Measurements from ENCODE around the gene SSPN. TPM values are rescaled to one million over a fixed set of nuclear protein-coding genes. Genes with fewer than 3 reads are reported as not detected.

The SSPN gene
- total RNA-seq, 1 donor from 2014 or later = 2.1 TPM

DNA sequence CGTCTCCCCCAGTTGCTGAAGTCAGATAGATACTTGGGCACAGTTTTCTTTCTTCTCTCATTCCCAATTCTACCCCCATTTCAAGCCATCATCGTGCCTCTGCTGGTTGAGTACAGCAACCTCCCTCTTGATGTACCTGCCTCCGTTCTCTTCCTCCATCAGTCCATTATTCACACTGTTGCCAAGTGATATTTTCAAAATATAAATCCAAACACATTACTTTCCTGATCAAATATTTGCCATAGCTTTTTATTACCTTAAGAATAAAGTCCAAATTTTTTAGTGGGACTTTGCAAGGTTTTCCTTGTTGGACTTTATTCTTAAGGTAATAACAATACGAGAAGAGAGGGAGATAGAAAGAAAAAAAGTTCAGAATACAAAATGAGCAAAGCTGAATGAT is 18.6 kb upstream of the SSPN start:
- peaks cover 17% of the 10 kb centered on the region for H3K4me1 Mint-ChIP-seq (ENCODE audit: low read depth)
- no peak for DNase-seq (ENCODE audit: low spot score, unreplicated experiment)
- H3K27me3 Mint-ChIP-seq = peaks cover 29% of the 10 kb centered on the region
- H3K4me3 Mint-ChIP-seq (ENCODE audit: low read depth) = no peak overlapping the region
- no peak for TF ChIP-seq CTCF (IDR thresholded peaks at IDR 0.05; ENCODE audit: unreplicated experiment)
- H3K27ac Mint-ChIP-seq = no peak overlapping the region
- H3K9me3 Mint-ChIP-seq (ENCODE audit: low read depth) = no peaks in the 10 kb centered on the region
- H3K36me3 Mint-ChIP-seq (ENCODE audit: insufficient read depth) = no peaks in the 10 kb centered on the region

- no peak for TF ChIP-seq CTCF (IDR thresholded peaks at IDR 0.05; ENCODE audit: unreplicated experiment)
- Mint-ChIP-seq H3K27ac (no peak overlapping the region), H3K4me3 (ENCODE audit: low read depth) (no peak overlapping the region), H3K27me3 (peaks cover 29% of the 10 kb centered on the region), H3K36me3 (ENCODE audit: insufficient read depth) (no peaks in the 10 kb centered on the region), H3K9me3 (ENCODE audit: low read depth) (no peaks in the 10 kb centered on the region), H3K4me1 (ENCODE audit: low read depth) (peaks cover 19% of the 10 kb centered on the region)
- DNase-seq (ENCODE audit: low spot score, unreplicated experiment) = no peak
These were observed 18.1 kb upstream of the SSPN start for GRCh38 chr12:26177283-26177682.

GRCh38 chr12:26179826-26180225 is 15.5 kb upstream of the SSPN start:
- no peak overlapping the region for H3K27ac Mint-ChIP-seq

DNA sequence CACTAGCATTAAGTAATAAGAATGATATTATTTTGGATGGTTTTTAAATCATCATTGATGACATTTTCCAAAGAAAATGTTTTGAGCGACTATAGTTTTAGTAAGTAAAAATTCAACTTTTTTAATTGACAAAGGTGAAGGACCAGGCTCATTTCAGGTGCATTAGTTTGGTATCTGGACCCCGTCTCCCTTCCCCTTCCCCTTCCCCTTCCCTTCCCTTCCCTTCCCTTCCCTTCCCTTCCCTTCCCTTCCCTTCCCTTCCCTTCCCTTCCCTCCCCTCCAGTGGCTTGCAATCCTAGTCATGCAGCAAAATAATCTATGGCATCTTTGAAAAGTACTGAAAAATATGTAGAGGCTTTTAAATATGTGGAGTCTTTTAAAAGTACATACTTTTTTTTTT is 13.0 kb upstream of the SSPN start:
- DNase-seq (ENCODE audit: low spot score, unreplicated experiment) = no peak
- Mint-ChIP-seq H3K27me3 (peaks cover 19% of the 10 kb centered on the region), H3K4me3 (ENCODE audit: low read depth) (no peak overlapping the region), H3K36me3 (ENCODE audit: insufficient read depth) (no peaks in the 10 kb centered on the region), H3K27ac (no peak overlapping the region), H3K4me1 (ENCODE audit: low read depth) (peaks cover 43% of the 10 kb centered on the region), H3K9me3 (ENCODE audit: low read depth) (no peaks in the 10 kb centered on the region)
- TF ChIP-seq CTCF (IDR thresholded peaks at IDR 0.05; ENCODE audit: unreplicated experiment) = no peak

More at GRCh38 chr12:26179826-26180225, 15.5 kb upstream of the SSPN start:
- H3K9me3 Mint-ChIP-seq (ENCODE audit: low read depth) = no peaks in the 10 kb centered on the region
- no peak for TF ChIP-seq CTCF (IDR thresholded peaks at IDR 0.05; ENCODE audit: unreplicated experiment)
- H3K27me3 Mint-ChIP-seq = peaks cover 24% of the 10 kb centered on the region
- peaks cover 24% of the 10 kb centered on the region for H3K4me1 Mint-ChIP-seq (ENCODE audit: low read depth)
- no peak overlapping the region for H3K4me3 Mint-ChIP-seq (ENCODE audit: low read depth)
- H3K36me3 Mint-ChIP-seq (ENCODE audit: insufficient read depth) = no peaks in the 10 kb centered on the region
- DNase-seq (ENCODE audit: low spot score, unreplicated experiment) = no peak

- peaks cover 46% of the 10 kb centered on the region for H3K4me1 Mint-ChIP-seq (ENCODE audit: low read depth)
- H3K4me3 Mint-ChIP-seq (ENCODE audit: low read depth) = peak overlapping the region; percentile 43
- TF ChIP-seq CTCF (IDR thresholded peaks at IDR 0.05; ENCODE audit: unreplicated experiment) = no peak
- no peak for DNase-seq (ENCODE audit: low spot score, unreplicated experiment)
- peak overlapping the region; percentile 62 for H3K27ac Mint-ChIP-seq
- no peaks in the 10 kb centered on the region for H3K36me3 Mint-ChIP-seq (ENCODE audit: insufficient read depth)
- H3K27me3 Mint-ChIP-seq = peaks cover 6% of the 10 kb centered on the region
- H3K9me3 Mint-ChIP-seq (ENCODE audit: low read depth) = no peaks in the 10 kb centered on the region
These were observed 9.6 kb upstream of the SSPN start for GRCh38 chr12:26185532-26186320.

All from progenitor cell of endocrine pancreas (in vitro differentiated cells).